GM21528 (cell line): ENCODE results near the gene TBC1D22B.
A peak's percentile ranks its signal among the peaks of the same experiment; 100 is the strongest.

Source experiments
- ATAC-seq: cut with Tn5 transposase; IDR thresholded peaks from one replicate; pipeline ENCODE4 v1.9.1; 2021; ENCODE audit warnings: mild to moderate bottlenecking, moderate library complexity; ENCODE audit not compliant: unreplicated experiment, low FRiP score

The TBC1D22B gene

DNA sequence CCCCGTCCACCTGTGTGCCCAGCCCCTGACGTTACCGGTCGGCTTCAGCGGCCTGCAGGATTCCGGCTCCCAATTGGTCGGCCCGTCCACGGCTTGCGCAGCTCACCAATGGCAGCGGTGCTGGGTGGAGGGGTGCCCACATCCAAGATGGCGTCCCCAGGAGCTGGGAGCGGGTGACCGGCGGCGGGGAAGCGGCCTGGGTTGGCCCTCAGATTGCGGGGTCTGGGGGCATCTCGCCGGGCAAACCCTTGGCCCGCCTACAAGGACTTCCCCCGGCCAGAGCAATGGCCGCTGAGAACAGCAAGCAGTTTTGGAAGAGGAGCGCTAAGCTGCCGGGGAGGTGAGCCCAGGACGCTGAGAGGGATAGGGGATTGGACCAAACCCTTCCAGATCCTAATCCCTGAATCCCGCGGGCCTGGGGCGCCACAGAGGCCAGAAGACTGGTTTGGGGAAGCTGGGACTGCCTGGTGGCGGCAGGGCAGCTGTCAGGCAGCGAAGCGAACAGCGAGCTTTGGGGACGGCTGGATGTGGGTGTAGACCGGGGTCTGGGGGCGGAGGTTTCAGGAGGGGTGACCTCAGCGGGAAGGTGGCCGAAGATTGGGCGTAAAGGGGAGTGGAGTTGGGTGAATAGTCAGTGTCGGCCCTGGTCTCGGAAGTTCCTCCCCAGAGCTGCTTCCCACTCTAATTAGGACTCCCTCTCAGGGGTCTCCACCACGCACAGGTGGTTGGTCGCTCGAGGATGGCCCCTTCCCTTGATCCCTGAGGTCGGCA is at the start of gene TBC1D22B, which contains the start of gene TMEM217:
TBC1D22B (plus strand) TSS at position 139 of the 771 bp plus-strand sequence; CDS start at position 285, 146 bp downstream.
TMEM217 (minus strand) TSS at position 511 of the 771 bp plus-strand sequence. CDS start 39,114 bp downstream, outside the sequence.
- peak; percentile 95 for ATAC-seq

- ATAC-seq: no peak
Measured at GRCh38 chr6:37207903-37208456, 49.6 kb upstream of the TBC1D22B start.

- no peak for ATAC-seq
Measured at GRCh38 chr6:37208793-37209192, 48.8 kb upstream of the TBC1D22B start.

DNA sequence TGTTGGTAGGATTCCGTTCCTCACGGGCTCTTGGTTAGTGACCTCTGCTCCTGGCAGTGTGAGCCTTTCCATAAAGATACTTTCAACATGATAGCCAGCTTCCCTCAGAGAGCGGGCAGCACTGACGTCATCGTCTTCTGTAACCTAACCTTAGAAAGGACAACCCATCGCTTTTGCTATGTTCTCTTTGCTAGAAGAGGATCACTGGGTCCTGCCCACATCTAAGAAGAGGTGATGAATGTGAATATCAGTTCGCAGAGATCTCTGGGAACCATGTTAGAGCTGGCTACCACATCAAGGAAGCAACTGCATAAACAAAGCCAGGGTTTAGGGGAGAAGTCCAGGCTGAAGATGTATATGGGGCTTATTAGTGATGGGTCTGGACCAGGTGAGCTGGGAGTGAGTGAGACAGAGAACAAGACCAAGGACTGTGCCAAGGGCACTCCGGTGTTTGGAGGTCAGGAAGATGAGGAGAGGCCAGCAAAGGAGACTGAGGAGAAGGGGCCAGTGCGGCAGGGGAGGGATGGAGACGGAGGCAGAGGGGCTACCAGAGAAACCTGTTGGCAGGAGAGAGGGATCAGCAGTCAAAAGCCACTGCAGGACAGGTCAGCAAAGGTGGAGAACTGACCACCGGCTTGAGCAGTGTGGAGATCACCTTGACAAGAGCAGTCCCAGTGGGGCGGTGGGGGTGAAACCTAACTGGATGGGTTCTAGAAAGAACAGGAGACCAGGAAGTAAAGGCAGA is 47.9 kb upstream of the TBC1D22B start:
- no peak for ATAC-seq

- ATAC-seq: no peak
Measured at GRCh38 chr6:37210313-37210968, 47.1 kb upstream of the TBC1D22B start.

DNA sequence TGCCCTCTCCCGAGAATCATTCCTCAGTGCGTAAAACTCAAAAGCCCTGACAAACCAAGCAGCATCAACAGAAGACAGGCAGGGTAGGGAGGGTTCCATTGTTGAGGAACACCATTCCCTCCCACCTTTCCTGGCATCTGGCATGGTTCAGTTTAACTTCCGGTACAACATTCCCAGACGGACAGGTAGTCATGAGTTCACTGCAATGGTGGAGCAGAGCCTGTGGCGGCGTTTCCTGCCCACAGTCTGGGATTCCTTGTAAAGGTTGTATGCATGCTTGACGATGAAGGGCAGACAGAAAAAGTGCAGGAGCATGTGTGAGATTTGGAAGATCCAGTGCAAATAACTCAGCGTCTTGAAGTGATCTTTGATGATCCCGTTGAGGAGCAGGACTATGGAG is 45.3 kb upstream of the TBC1D22B start:
- no peak for ATAC-seq

GRCh38 chr6:37218061-37218460 is 39.5 kb upstream of the TBC1D22B start:
- ATAC-seq: no peak

- no peak for ATAC-seq
Measured at GRCh38 chr6:37218511-37218910, 39.1 kb upstream of the TBC1D22B start.

DNA sequence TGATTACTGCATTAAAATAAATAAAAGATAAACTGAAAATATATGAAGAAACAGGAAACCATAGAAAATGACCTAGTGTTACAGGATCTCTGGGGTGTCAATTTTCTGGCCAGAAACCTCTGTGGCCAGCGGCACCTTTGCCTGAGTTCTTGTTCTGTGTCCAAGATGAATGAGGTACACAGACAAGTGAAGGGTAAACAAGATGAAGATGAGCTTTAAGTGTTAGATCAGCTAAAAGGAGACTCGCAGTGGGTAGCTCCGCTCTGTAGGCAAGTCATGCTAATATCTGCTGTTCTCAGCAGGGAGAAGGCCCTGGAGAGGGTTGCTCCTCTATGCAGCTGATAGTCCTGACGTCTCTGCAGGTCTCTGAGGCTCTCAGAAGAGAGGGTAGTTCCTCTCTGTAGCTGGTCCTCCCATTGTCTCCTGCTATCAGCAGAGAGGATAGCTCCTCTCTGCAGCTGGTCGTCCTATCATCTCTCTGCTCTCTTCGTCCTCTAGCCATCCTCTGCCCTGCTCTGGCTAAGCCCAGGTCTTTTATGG is 35.9 kb upstream of the TBC1D22B start:
- peak; percentile 13 for ATAC-seq

- ATAC-seq: peak; percentile 85
Measured at GRCh38 chr6:37222125-37222967, 35.2 kb upstream of the TBC1D22B start.

DNA sequence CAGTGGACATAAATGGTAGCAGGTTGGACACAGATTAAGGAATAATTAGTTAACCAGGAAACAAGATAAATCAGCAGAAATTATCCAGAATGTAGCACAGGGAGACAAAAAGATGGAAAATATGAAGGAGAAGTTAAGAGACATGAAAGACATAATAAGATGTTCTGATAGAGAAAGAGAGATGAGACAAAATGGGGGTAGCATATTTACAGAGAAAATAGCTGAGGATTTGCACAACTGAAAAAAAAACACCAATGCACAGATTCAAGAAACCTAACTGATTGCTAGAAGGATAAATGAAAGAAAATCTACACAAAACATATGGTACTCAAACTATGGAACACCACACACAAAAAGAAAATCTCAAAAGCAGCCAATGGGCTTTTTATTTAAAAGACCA is 34.6 kb upstream of the TBC1D22B start:
- ATAC-seq: no peak

DNA sequence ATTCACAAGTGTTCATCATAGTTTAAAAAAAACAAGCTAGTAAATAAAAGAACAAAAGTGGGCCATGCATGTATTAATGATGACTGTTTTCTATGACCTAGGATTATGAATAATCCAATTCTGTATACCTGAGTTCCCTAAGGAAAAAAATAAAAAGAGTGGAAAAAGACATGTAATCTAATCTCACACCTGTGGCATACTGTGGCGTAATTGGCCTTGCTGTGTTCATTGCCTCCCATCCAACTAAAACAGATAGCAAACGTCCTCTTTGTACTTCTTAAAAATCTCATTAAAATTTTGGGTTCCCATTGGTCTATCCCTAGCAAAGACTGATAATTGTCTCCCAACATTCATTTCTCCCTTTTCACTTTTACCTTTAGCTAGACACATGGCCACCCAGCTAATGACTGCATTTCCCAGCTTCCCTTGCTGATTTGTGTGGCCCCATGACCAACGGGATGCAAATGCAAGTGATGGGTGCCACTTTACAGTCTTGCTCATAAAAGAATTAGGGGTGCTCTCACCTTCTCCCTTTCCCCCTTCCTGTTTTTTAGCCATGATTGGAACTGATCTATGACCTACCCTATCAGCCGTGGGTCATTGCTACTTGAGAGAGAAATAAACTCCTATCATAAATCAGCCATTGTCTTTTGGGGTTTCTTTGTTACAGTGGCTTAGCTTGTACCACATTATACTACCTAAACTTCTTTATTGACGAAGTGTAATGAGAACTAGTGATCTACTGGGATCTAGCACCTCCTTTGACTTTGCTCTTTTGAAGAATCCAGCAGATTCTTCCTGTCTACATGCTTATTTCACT is 32.0 kb upstream of the TBC1D22B start:
- no peak for ATAC-seq

DNA sequence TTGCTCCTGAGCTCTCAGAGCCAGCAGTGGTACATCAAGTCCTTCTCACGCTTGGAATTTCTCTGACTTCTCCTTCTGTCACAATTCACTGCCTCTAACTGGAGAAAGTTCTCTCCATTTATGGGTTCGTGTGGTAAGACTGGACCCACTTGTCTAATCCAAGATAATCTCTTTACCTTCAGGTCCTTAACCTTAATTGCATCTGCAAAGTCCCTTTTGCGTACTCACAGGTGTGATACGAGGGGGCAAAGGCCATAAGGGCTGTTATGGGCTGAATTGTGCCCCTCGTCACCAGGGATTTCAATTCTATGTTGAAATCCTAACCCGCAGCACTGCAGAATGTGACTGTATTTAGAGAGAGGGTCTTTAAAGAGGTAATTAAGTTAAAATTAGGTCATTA is 27.5 kb upstream of the TBC1D22B start:
- no peak for ATAC-seq

GRCh38 chr6:37232430-37233017 is 25.0 kb upstream of the TBC1D22B start:
- ATAC-seq: no peak

DNA sequence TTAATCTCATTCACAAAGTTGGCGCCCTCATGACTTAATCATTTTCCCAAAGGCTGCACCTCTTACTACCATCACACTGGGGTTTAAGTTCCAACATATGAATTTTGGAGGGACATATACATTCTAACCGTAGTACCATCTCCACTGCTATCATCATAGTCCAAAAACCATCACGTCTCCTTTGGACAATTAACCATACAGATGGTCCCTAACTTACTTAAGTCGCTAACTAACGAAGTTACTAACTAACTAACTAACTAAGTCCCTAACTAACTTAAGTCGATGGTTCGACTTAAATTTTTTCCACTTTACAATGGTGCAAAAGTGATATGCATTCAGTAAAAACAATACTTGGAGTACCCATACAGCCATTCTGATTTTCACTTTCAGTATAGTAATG is 24.0 kb upstream of the TBC1D22B start:
- no peak for ATAC-seq

- no peak for ATAC-seq
Measured at GRCh38 chr6:37236921-37237320, 20.7 kb upstream of the TBC1D22B start.

- no peak for ATAC-seq
Measured at GRCh38 chr6:37237789-37238188, 19.8 kb upstream of the TBC1D22B start.

DNA sequence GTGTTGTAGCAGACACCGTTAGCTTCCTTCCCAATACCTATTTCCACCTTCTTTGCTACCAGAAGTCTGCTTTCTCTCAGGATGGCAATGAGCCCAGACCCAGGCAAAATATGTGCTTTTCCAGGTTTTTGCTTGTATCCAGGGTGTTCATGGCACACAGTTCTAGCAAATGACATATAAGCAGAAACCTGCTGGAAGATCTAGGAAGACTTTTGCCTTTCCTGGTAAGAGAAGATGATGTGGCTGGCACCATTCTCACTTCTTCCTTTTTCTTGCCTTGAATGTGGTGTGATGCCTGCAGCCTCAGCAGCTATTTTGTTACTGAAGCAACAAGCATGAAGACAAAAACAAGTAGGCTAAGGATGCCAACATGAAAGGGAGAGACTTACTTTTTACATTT is 19.2 kb upstream of the TBC1D22B start:
- no peak for ATAC-seq

GRCh38 chr6:37239526-37239925 is 18.0 kb upstream of the TBC1D22B start:
- no peak for ATAC-seq
